RCC 7860 (cell line): ENCODE results near the gene TPK1.
A peak's percentile ranks its signal among the peaks of the same experiment; 100 is the strongest.

Source experiments
- DNase-seq: peaks from one replicate; pipeline ENCODE4 v3.0.0-alpha.2; 2015; ENCODE audit warnings: low spot score
- FAIRE-seq: peaks from 2 replicates; lab custom pipeline; 2012; peaks lifted over from hg19 to GRCh38; lab: Jason Lieb, UNC

The TPK1 gene

GRCh38 chr7:144545330-144545729 is 290.5 kb downstream of the TPK1 start:
- DNase-seq (no peak), FAIRE-seq (no peak)

- FAIRE-seq (no peak), DNase-seq (no peak)
These were observed 301.0 kb downstream of the TPK1 start for GRCh38 chr7:144534655-144535395.

GRCh38 chr7:144534196-144534595 is 301.7 kb downstream of the TPK1 start:
- DNase-seq: no peak
- FAIRE-seq: no peak

- DNase-seq (no peak), FAIRE-seq (no peak)
These were observed 304.7 kb downstream of the TPK1 start for GRCh38 chr7:144531181-144531580.

GRCh38 chr7:144529269-144529926 is 306.5 kb downstream of the TPK1 start:
- FAIRE-seq: peak; percentile 59
- peak; percentile 30 for DNase-seq

- FAIRE-seq (no peak), DNase-seq (no peak)
These were observed 307.3 kb downstream of the TPK1 start for GRCh38 chr7:144528536-144529045.

- peak; percentile 46 for FAIRE-seq
These were observed 308.8 kb downstream of the TPK1 start for GRCh38 chr7:144527051-144527471.

GRCh38 chr7:144525956-144526355 is 309.9 kb downstream of the TPK1 start:
- DNase-seq: no peak
- FAIRE-seq: no peak

More at GRCh38 chr7:144527051-144527471, 308.8 kb downstream of the TPK1 start:
- peak; percentile 33 for DNase-seq

- FAIRE-seq: no peak
- no peak for DNase-seq
These were observed 311.6 kb downstream of the TPK1 start for GRCh38 chr7:144524271-144524670.

- DNase-seq: no peak
- no peak for FAIRE-seq
These were observed 312.2 kb downstream of the TPK1 start for GRCh38 chr7:144523621-144524020.

GRCh38 chr7:144519925-144520324 is 315.9 kb downstream of the TPK1 start:
- no peak for DNase-seq
- FAIRE-seq: no peak

- DNase-seq (no peak), FAIRE-seq (no peak)
These were observed 317.5 kb downstream of the TPK1 start for GRCh38 chr7:144518360-144518759.

GRCh38 chr7:144517749-144518148 is 318.1 kb downstream of the TPK1 start:
- DNase-seq (no peak), FAIRE-seq (no peak)

GRCh38 chr7:144516729-144517525 is 318.9 kb downstream of the TPK1 start:
- no peak for DNase-seq
- no peak for FAIRE-seq

- FAIRE-seq (no peak), DNase-seq (no peak)
These were observed 322.5 kb downstream of the TPK1 start for GRCh38 chr7:144513334-144513733.

- FAIRE-seq (no peak), DNase-seq (no peak)
These were observed 325.2 kb downstream of the TPK1 start for GRCh38 chr7:144510621-144511020.

GRCh38 chr7:144508702-144509101 is 327.2 kb downstream of the TPK1 start:
- DNase-seq: no peak
- no peak for FAIRE-seq

GRCh38 chr7:144503215-144503614 is 332.6 kb downstream of the TPK1 start:
- FAIRE-seq (no peak), DNase-seq (no peak)

GRCh38 chr7:144500225-144500624 is 335.6 kb downstream of the TPK1 start:
- no peak for FAIRE-seq
- no peak for DNase-seq

- FAIRE-seq (no peak), DNase-seq (no peak)
These were observed 338.6 kb downstream of the TPK1 start for GRCh38 chr7:144497282-144497681.

GRCh38 chr7:144494355-144494754 is 341.5 kb downstream of the TPK1 start:
- FAIRE-seq: no peak

More at GRCh38 chr7:144494355-144494754, 341.5 kb downstream of the TPK1 start:
- no peak for DNase-seq
